Sciatic nerve (tissue), 2 donors: ENCODE data around the gene DYNLT1. TPM values are rescaled to one million over a fixed set of nuclear protein-coding genes. Genes with fewer than 3 reads are reported as not detected.
"Not testable (repeated sequence)": the region's sequence is repeated elsewhere in the genome, so short reads cannot be mapped to it uniquely, and the experiment has no call there.

Experiments used
- ATAC-seq: fragments of 200-7000 bp; cut with Tn5 transposase; one replicate; pipeline ENCODE4 v1.9.1; 2020; ENCODE audit warnings: mild to moderate bottlenecking, moderate library complexity
- DNase-seq: peaks from one replicate; pipeline ENCODE4 v3.0.0-alpha.2; 2020; ENCODE audit warnings: low spot score
- intact Hi-C: fragments of 100-400 bp; cut with DNase I; formaldehyde crosslinking; loops from one replicate; pipeline ENCODE4 v1.14.2; 2022
- total RNA-seq: library from RNA; stranded (reverse); fragmentation: NEBNext Ultra II Directional; extraction: Animal tissue kit (Norgen Biotek cat#: 25700); gene quantifications from one replicate; pipeline ENCODE4 v1.2.1, GENCODE V29; 2021
- donor health status: DM: no; HTN: no; CAD: no.
- donor health status: DM: no; HTN: no; CAD: no.

The DYNLT1 gene
- total RNA-seq, 1 donor from 2014 or later: 58.6 TPM

GRCh38 chr6:158646023-158646910 is 1.7 kb upstream of the DYNLT1 start:
- no peak for ATAC-seq
- DNase-seq: peak; percentile 26
- intact Hi-C loops: no loop called here

- intact Hi-C loops: no loop called here
- ATAC-seq: no peak
- DNase-seq: peak; percentile 18
These were observed 800 bp upstream of the DYNLT1 start for GRCh38 chr6:158645064-158646022.

GRCh38 chr6:158643836-158644230 is 710 bp downstream of the DYNLT1 start:
- ATAC-seq: no peak
- intact Hi-C loops: no loop called here
- DNase-seq: no peak

GRCh38 chr6:158642097-158642601 is 2.4 kb downstream of the DYNLT1 start:
- ATAC-seq (no peak), DNase-seq (no peak)
- intact Hi-C loops: no loop called here

- intact Hi-C loops: no loop called here
- no peak for DNase-seq
- ATAC-seq: no peak
These were observed 4.0 kb downstream of the DYNLT1 start for GRCh38 chr6:158640519-158640918.

- ATAC-seq (no peak), DNase-seq (no peak)
- intact Hi-C loops: no loop called here
These were observed 5.5 kb downstream of the DYNLT1 start for GRCh38 chr6:158639056-158639455.

GRCh38 chr6:158638324-158638854 is 6.2 kb downstream of the DYNLT1 start:
- intact Hi-C loops: no loop called here
- DNase-seq (no peak), ATAC-seq (no peak)

- no peak for ATAC-seq
- intact Hi-C loops: no loop called here
- DNase-seq: no peak
These were observed 7.8 kb downstream of the DYNLT1 start for GRCh38 chr6:158636778-158637177.

GRCh38 chr6:158635427-158636073 is 9.0 kb downstream of the DYNLT1 start:
- intact Hi-C loops: no loop called here
- DNase-seq: no peak

GRCh38 chr6:158634695-158635426 is 9.7 kb downstream of the DYNLT1 start:
- intact Hi-C loops: no loop called here
- ATAC-seq (no peak), DNase-seq (no peak)

More at GRCh38 chr6:158635427-158636073, 9.0 kb downstream of the DYNLT1 start:
- no peak for ATAC-seq

- no peak for ATAC-seq
- intact Hi-C loops: no loop called here
- DNase-seq: no peak
These were observed 11.4 kb downstream of the DYNLT1 start for GRCh38 chr6:158633127-158633526.

GRCh38 chr6:158632538-158633119 is 11.9 kb downstream of the DYNLT1 start:
- DNase-seq, ATAC-seq, intact Hi-C loops: not testable (repeated sequence)

- intact Hi-C loops: no loop called here
- DNase-seq: no peak
- ATAC-seq: peak; percentile 90
These were observed 12.6 kb downstream of the DYNLT1 start for GRCh38 chr6:158631678-158632537.

- DNase-seq (no peak), ATAC-seq (peak; percentile 81)
- intact Hi-C loops: no loop called here
These were observed 13.5 kb downstream of the DYNLT1 start for GRCh38 chr6:158630938-158631616.

GRCh38 chr6:158629367-158630221 is 14.9 kb downstream of the DYNLT1 start:
- no peak for ATAC-seq
- intact Hi-C loops: no loop called here
- DNase-seq: no peak
